Thoracic aorta (tissue), 2 donors: ENCODE results near the gene SNX33. TPM values are rescaled to one million over a fixed set of nuclear protein-coding genes. Genes with fewer than 3 reads are reported as not detected.
"Not testable (repeated sequence)": the region's sequence is repeated elsewhere in the genome, so short reads cannot be mapped to it uniquely, and the experiment has no call there.

Source experiments
- ATAC-seq: fragments of 150-250 bp; one replicate; pipeline ENCODE4 v1.8.0; 2017; ENCODE audit warnings: low read depth; ENCODE audit not compliant: insufficient number of reproducible peaks, low FRiP score
- DNase-seq: peaks from one replicate; pipeline ENCODE4 v3.0.0-alpha.2; 2020; ENCODE audit warnings: low spot score
- H3K27ac ChIP-seq, 2 donors: fragments of 200-600 bp; sonication (generic); 1 replicate in 1 of 2; 2 replicates in 1 of 2; pipeline ENCODE4 v1.5.1; 2016; ENCODE audit warnings: mild to moderate bottlenecking in 2 of 2, moderate library complexity in 2 of 2
- H3K27me3 ChIP-seq: fragments of 200-600 bp; sonication (generic); replicated peaks from 2 replicates; pipeline ENCODE4 v1.6.0; 2016; ENCODE audit warnings: mild to moderate bottlenecking; ENCODE audit not compliant: insufficient read depth
- H3K36me3 ChIP-seq: fragments of 200-600 bp; sonication (generic); one replicate; pipeline ENCODE4 v1.5.1; 2016
- H3K4me1 ChIP-seq, 2 donors: fragments of 200-600 bp; sonication (generic); 1 replicate in 1 of 2; 2 replicates in 1 of 2; pipeline versions ENCODE4 v1.5.1 to v1.6.0; 2016; ENCODE audit warnings: low read depth in 2 of 2, mild to moderate bottlenecking in 1 of 2; ENCODE audit not compliant: control insufficient read depth in 1 of 2
- H3K4me3 ChIP-seq: fragments of 200-600 bp; sonication (generic); 2 replicates; pipeline ENCODE4 v1.5.1; 2016; ENCODE audit warnings: mild to moderate bottlenecking
- H3K9me3 ChIP-seq: fragments of 200-600 bp; sonication (generic); 2 replicates; pipeline ENCODE4 v1.5.1; 2016
- CTCF ChIP-seq: fragments of 200-600 bp; sonication (generic); IDR thresholded peaks from one replicate; pipeline ENCODE4 v1.5.1; 2019; ENCODE audit warnings: antibody characterized with exemption
- total RNA-seq, 2 donors: library from RNA; depleted of rRNA; stranded (reverse); fragments of >200 nt; gene quantifications; one replicate each; pipeline versions ENCODE4 v1.1.0 to v1.2.3, GENCODE V29; 2016

SNX33 gene
- total RNA-seq, 2 donors from 2014 or later: 45.1 to 57.3 TPM

- no peaks in the 10 kb centered on the region for H3K9me3 ChIP-seq
- no peak for ATAC-seq
- H3K27ac ChIP-seq: peak overlapping the region; percentile 92
- H3K36me3 ChIP-seq: peaks cover 14% of the 10 kb centered on the region
- no peak for DNase-seq
- H3K27me3 ChIP-seq: no peaks in the 10 kb centered on the region
- H3K4me1 ChIP-seq: peaks cover 66 to 83% of the 10 kb centered on the region in 2 donors
- no peak for TF ChIP-seq CTCF
- H3K4me3 ChIP-seq: peak overlapping the region; percentile 53
These were observed 56.5 kb downstream of the SNX33 start for GRCh38 chr15:75704263-75704615.

- no peak for TF ChIP-seq CTCF
- H3K27me3 ChIP-seq: no peaks in the 10 kb centered on the region
- peak overlapping the region; percentile 92 for H3K27ac ChIP-seq
- H3K9me3 ChIP-seq: no peaks in the 10 kb centered on the region
- ATAC-seq (no peak), DNase-seq (no peak)
- H3K4me3 ChIP-seq: peak overlapping the region; percentile 53
- H3K36me3 ChIP-seq: peaks cover 14% of the 10 kb centered on the region
- peaks cover 63 to 82% of the 10 kb centered on the region in 2 donors for H3K4me1 ChIP-seq
These were observed 56.9 kb downstream of the SNX33 start for GRCh38 chr15:75704618-75705017.

- H3K27me3 ChIP-seq, ATAC-seq, DNase-seq, H3K9me3 ChIP-seq, H3K4me3 ChIP-seq: not testable (repeated sequence)
- Histone ChIP-seq H3K4me1 (peaks cover 58 to 79% of the 10 kb centered on the region in 2 donors), H3K36me3 (peaks cover 14% of the 10 kb centered on the region), H3K27ac (peak overlapping the region; percentile 92)
These were observed 57.7 kb downstream of the SNX33 start for GRCh38 chr15:75705375-75705774.

- ATAC-seq (no peak), DNase-seq (no peak)
- Histone ChIP-seq H3K9me3 (no peaks in the 10 kb centered on the region), H3K36me3 (peaks cover 14% of the 10 kb centered on the region), H3K4me3 (no peak overlapping the region), H3K27ac (peak overlapping the region; percentile 92), H3K4me1 (peaks cover 51 to 73% of the 10 kb centered on the region in 2 donors), H3K27me3 (no peaks in the 10 kb centered on the region)
- no peak for TF ChIP-seq CTCF
These were observed 58.4 kb downstream of the SNX33 start for GRCh38 chr15:75705854-75706681.

- H3K27ac ChIP-seq: peak overlapping the region; percentile 92
- H3K4me1 ChIP-seq: peaks cover 46 to 68% of the 10 kb centered on the region in 2 donors
- ATAC-seq (no peak), DNase-seq (no peak)
- H3K4me3 ChIP-seq: no peak overlapping the region
- H3K36me3 ChIP-seq: peaks cover 14% of the 10 kb centered on the region
- H3K9me3 ChIP-seq: no peaks in the 10 kb centered on the region
- no peaks in the 10 kb centered on the region for H3K27me3 ChIP-seq
- no peak for TF ChIP-seq CTCF
These were observed 58.9 kb downstream of the SNX33 start for GRCh38 chr15:75706682-75706954.

- Histone ChIP-seq H3K4me3 (peak overlapping the region; percentile 72), H3K36me3 (peaks cover 14% of the 10 kb centered on the region), H3K27ac (peak overlapping the region; percentile 87 to 99), H3K4me1 (peaks cover 37 to 64% of the 10 kb centered on the region in 2 donors)
- H3K27me3 ChIP-seq, H3K9me3 ChIP-seq, DNase-seq: not testable (repeated sequence)
- peak; percentile 18 for ATAC-seq
These were observed 61.7 kb downstream of the SNX33 start for GRCh38 chr15:75709458-75709857.

GRCh38 chr15:75710874-75711273 is 63.2 kb downstream of the SNX33 start:
- not testable (repeated sequence) for H3K27me3 ChIP-seq, DNase-seq, H3K9me3 ChIP-seq, ATAC-seq
- Histone ChIP-seq H3K4me3 (peak overlapping the region; percentile 72), H3K4me1 (peaks cover 23 to 58% of the 10 kb centered on the region in 2 donors), H3K36me3 (peaks cover 12% of the 10 kb centered on the region), H3K27ac (peak overlapping the region in 1 of 2 donors; percentile 99)

- not testable (repeated sequence) for DNase-seq, H3K9me3 ChIP-seq, H3K36me3 ChIP-seq, H3K27me3 ChIP-seq
- peaks cover 16 to 54% of the 10 kb centered on the region in 2 donors for H3K4me1 ChIP-seq
- peak overlapping the region; percentile 79 to 99 for H3K27ac ChIP-seq
- peak; percentile 11 for ATAC-seq
- peak overlapping the region; percentile 97 for H3K4me3 ChIP-seq
These were observed 63.8 kb downstream of the SNX33 start for GRCh38 chr15:75711495-75711894.
